Endodermal cell (in vitro differentiated cells): ENCODE measurements around the gene GRM8. TPM values are rescaled to one million over a fixed set of nuclear protein-coding genes. Genes with fewer than 3 reads are reported as not detected.

Source experiments
- DNase-seq: peaks from one replicate; pipeline ENCODE4 v3.0.0-alpha.2; 2017
- H3K27ac ChIP-seq: 2 replicates; pipeline ENCODE4 v1.5.1; 2013; ENCODE audit warnings: mild to moderate bottlenecking, low read depth, low read length, moderate library complexity
- H3K27me3 ChIP-seq: 2 replicates; pipeline ENCODE4 v1.6.1; 2013; ENCODE audit warnings: mild to moderate bottlenecking, low read length, moderate library complexity; ENCODE audit not compliant: insufficient read depth, control insufficient read depth, poor library complexity, severe bottlenecking
- H3K36me3 ChIP-seq: 2 replicates; pipeline ENCODE4 v1.7.0; 2013; ENCODE audit warnings: mild to moderate bottlenecking, low read length, moderate library complexity; ENCODE audit not compliant: control insufficient read depth, insufficient read depth
- H3K4me1 ChIP-seq: one replicate; pipeline ENCODE4 v1.7.0; 2013; ENCODE audit warnings: low read length; ENCODE audit not compliant: control insufficient read depth, insufficient read depth
- H3K4me3 ChIP-seq: 2 replicates; pipeline ENCODE4 v1.5.1; 2013; ENCODE audit warnings: mild to moderate bottlenecking, low read length, moderate library complexity
- H3K9ac ChIP-seq: 2 replicates; pipeline ENCODE4 v1.6.1; 2013; ENCODE audit warnings: mild to moderate bottlenecking, low read length, moderate library complexity; ENCODE audit not compliant: poor library complexity, severe bottlenecking; ENCODE audit errors: extremely low read depth
- H3K9me3 ChIP-seq: 2 replicates; pipeline ENCODE4 v1.6.1; 2013; ENCODE audit warnings: mild to moderate bottlenecking, low read length, moderate library complexity; ENCODE audit not compliant: control insufficient read depth
- H3K27ac Mint-ChIP-seq: 2 replicates; pipeline ENCODE4 v1.8.0; 2020; ENCODE audit warnings: mixed read lengths
- H3K27me3 Mint-ChIP-seq: 2 replicates; pipeline ENCODE4 v1.8.0; 2021; ENCODE audit warnings: mild to moderate bottlenecking, mixed read lengths; ENCODE audit not compliant: insufficient read depth
- H3K36me3 Mint-ChIP-seq: 2 replicates; pipeline ENCODE4 v1.8.0; 2020; ENCODE audit warnings: low read depth, mixed read lengths
- H3K4me1 Mint-ChIP-seq: 2 replicates; pipeline ENCODE4 v1.8.0; 2020; ENCODE audit warnings: mixed read lengths
- H3K4me3 Mint-ChIP-seq: 2 replicates; pipeline ENCODE4 v1.8.0; 2020; ENCODE audit warnings: mild to moderate bottlenecking, moderate library complexity, mixed read lengths
- H3K9me3 Mint-ChIP-seq: 2 replicates; pipeline ENCODE4 v1.8.0; 2020; ENCODE audit warnings: mild to moderate bottlenecking, mixed read lengths
- WGBS, 2 experiments: methylation state at CpG; one replicate each; pipeline versions ENCODE4 v1.1.5 to v1.1.7; 2013; ENCODE audit warnings: missing lambda C conversion rate in 2 of 2, mixed read lengths in 1 of 2; ENCODE audit not compliant: insufficient coverage in 1 of 2, insufficient read length in 1 of 2; 5-methylcytosine and 5-hydroxymethylcytosine counted together
- total RNA-seq, 2 donors: library from RNA; stranded (reverse); fragmentation: NEBNext Ultra II Directional in 1 of 2; extraction: Animal tissue kit (Norgen Biotek cat#: 25700) in 1 of 2; gene quantifications; 2 replicates in 1 of 2; 3 replicates in 1 of 2; pipeline ENCODE4 v1.2.1, GENCODE V29; 2021
- TF ChIP-seq, protein P1 (sequence below): fragments of 200-600 bp; sonication (generic); conservative IDR thresholded peaks from 2 replicates; pipeline ENCODE4 v1.5.0; 2021; ENCODE audit warnings: antibody characterized with exemption, mild to moderate bottlenecking

GRM8 gene
- total RNA-seq, 2 donors from 2014 or later: 0.93 to 2.0 TPM

DNA sequence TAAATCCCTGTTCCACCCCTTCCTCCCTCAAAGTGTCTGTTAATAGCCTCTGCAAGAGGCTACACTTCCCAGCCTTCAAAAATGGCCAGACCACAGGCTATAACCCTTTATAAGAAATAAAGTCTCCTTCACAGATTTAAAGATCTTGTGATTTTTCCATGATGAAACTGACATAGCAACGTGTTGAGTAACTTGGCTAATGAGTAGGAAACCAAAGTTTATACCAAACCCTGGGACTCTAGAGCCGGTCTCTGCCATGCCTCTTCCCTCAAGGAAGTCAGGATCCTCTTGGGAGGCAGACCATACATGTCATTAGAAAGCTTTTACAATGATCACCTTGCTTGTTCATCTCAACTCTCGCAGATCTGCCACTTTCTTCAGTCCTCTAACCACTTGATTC is 44.4 kb downstream of the GRM8 start:
- no peak overlapping the region for H3K4me3 Mint-ChIP-seq

GRCh38 chr7:127207806-127208205 is 44.9 kb downstream of the GRM8 start:
- no peaks in the 10 kb centered on the region for H3K36me3 ChIP-seq
- no peaks in the 10 kb centered on the region for H3K27me3 ChIP-seq
- H3K4me3 Mint-ChIP-seq: no peak overlapping the region
- TF ChIP-seq, protein P1, sequence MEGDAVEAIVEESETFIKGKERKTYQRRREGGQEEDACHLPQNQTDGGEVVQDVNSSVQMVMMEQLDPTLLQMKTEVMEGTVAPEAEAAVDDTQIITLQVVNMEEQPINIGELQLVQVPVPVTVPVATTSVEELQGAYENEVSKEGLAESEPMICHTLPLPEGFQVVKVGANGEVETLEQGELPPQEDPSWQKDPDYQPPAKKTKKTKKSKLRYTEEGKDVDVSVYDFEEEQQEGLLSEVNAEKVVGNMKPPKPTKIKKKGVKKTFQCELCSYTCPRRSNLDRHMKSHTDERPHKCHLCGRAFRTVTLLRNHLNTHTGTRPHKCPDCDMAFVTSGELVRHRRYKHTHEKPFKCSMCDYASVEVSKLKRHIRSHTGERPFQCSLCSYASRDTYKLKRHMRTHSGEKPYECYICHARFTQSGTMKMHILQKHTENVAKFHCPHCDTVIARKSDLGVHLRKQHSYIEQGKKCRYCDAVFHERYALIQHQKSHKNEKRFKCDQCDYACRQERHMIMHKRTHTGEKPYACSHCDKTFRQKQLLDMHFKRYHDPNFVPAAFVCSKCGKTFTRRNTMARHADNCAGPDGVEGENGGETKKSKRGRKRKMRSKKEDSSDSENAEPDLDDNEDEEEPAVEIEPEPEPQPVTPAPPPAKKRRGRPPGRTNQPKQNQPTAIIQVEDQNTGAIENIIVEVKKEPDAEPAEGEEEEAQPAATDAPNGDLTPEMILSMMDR: no peak
- peaks cover 17% of the 10 kb centered on the region for H3K4me1 Mint-ChIP-seq
- no peaks in the 10 kb centered on the region for H3K36me3 Mint-ChIP-seq
- WGBS, 2 experiments: 85 to 92% methylated on average over 2 to 5 of the region's 5 CpGs
- H3K9ac ChIP-seq: no peak overlapping the region
- peaks cover 3% of the 10 kb centered on the region for H3K27me3 Mint-ChIP-seq
- no peak for DNase-seq
- no peaks in the 10 kb centered on the region for H3K9me3 ChIP-seq
- H3K4me1 ChIP-seq: peaks cover 7% of the 10 kb centered on the region
- no peak overlapping the region for H3K27ac Mint-ChIP-seq
- H3K4me3 ChIP-seq: no peak overlapping the region
- H3K27ac ChIP-seq: no peak overlapping the region
- H3K9me3 Mint-ChIP-seq: no peaks in the 10 kb centered on the region

More for the DNA sequence above, 44.4 kb downstream of the GRM8 start:
- WGBS, 2 experiments: 90 to 94% methylated on average over 3 of the region's 3 CpGs
- no peak overlapping the region for H3K27ac Mint-ChIP-seq
- Histone ChIP-seq H3K27ac (no peak overlapping the region), H3K4me3 (no peak overlapping the region), H3K27me3 (no peaks in the 10 kb centered on the region), H3K9me3 (peaks cover under 1% of the 10 kb centered on the region), H3K4me1 (peaks cover 7% of the 10 kb centered on the region), H3K9ac (no peak overlapping the region), H3K36me3 (no peaks in the 10 kb centered on the region)
- H3K9me3 Mint-ChIP-seq: no peaks in the 10 kb centered on the region
- H3K4me1 Mint-ChIP-seq: peaks cover 17% of the 10 kb centered on the region
- no peaks in the 10 kb centered on the region for H3K36me3 Mint-ChIP-seq
- H3K27me3 Mint-ChIP-seq: peaks cover 3% of the 10 kb centered on the region
- TF ChIP-seq, protein P1: no peak
- DNase-seq: no peak

DNA sequence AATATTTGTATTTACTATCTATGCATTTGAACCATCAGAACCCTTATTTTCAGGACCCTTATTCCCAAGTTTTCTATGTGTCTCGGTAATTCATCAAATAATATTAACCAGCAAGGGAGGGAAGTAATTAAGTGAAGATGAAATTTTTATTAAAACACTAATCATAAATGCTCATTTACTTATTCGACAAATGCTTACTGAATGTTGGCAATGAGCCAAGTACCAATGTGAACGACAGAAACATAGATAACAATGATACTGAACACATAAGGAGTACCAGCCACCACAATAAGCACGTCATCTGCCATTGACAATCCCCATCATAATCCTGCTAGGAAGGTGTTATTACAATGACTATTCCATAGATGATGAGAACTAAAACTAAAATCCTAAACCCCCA is 45.5 kb downstream of the GRM8 start:
- TF ChIP-seq, protein P1: no peak
- H3K27me3 ChIP-seq: no peaks in the 10 kb centered on the region
- no peak overlapping the region for H3K4me3 Mint-ChIP-seq
- peaks cover 7% of the 10 kb centered on the region for H3K4me1 ChIP-seq
- H3K27ac ChIP-seq: no peak overlapping the region
- no peak overlapping the region for H3K4me3 ChIP-seq
- no peaks in the 10 kb centered on the region for H3K9me3 Mint-ChIP-seq
- peaks cover 17% of the 10 kb centered on the region for H3K4me1 Mint-ChIP-seq
- no peak for DNase-seq
- no peaks in the 10 kb centered on the region for H3K9me3 ChIP-seq
- no peak overlapping the region for H3K9ac ChIP-seq
- no peaks in the 10 kb centered on the region for H3K36me3 ChIP-seq
- 91 to 100% methylated on average over 1 to 3 of the region's 4 CpGs for WGBS, 2 experiments
- no peaks in the 10 kb centered on the region for H3K36me3 Mint-ChIP-seq
- H3K27ac Mint-ChIP-seq: no peak overlapping the region
- peaks cover 3% of the 10 kb centered on the region for H3K27me3 Mint-ChIP-seq
